Activated gamma-delta T cell treated with anti-CD3 and anti-CD28 coated beads, Interleukin-2, amount 50 U/mL, for 16 hours (primary cell): ENCODE results near the gene SIPA1L3.

Experiments
- DNase-seq: peaks from one replicate; pipeline ENCODE4 v3.0.0-alpha.2; 2020; ENCODE audit warnings: low read depth

SIPA1L3 gene

GRCh38 chr19:38193445-38193844, 286.4 kb downstream of the SIPA1L3 start:
- no peak for DNase-seq

DNA sequence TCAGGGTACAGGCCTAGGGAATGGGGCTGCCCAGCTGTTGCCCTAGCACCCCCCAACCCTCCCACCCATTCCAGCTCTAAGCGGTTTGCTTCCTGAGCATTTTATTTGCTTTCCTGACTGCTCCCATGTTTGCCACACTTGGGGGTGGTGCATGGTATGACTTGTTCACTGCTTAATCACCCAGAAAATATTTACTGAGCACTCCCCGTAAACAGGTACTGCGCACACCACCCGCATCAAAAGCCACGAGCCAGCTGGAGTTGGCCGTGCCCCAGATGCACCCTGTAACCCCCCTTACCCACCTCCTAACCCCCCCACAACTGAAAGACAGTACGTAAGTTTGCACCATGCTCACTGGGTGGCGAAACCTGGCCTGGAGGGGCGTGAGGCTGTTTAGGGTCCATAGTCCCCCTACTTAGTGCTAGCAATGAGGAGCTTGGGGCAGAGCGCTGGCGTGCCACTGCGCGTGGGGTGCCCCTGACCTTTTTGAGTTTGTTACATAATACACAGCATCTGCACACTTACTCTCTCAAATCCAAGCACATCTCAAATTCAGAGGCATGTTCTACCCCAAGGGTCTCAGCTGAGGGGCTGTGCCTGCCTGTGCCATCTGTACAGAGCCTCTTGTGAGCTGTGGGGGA, 287.2 kb downstream of the SIPA1L3 start:
- DNase-seq, result no peak

- no peak for DNase-seq
Observed at GRCh38 chr19:38195237-38195636, 288.2 kb downstream of the SIPA1L3 start.

DNA sequence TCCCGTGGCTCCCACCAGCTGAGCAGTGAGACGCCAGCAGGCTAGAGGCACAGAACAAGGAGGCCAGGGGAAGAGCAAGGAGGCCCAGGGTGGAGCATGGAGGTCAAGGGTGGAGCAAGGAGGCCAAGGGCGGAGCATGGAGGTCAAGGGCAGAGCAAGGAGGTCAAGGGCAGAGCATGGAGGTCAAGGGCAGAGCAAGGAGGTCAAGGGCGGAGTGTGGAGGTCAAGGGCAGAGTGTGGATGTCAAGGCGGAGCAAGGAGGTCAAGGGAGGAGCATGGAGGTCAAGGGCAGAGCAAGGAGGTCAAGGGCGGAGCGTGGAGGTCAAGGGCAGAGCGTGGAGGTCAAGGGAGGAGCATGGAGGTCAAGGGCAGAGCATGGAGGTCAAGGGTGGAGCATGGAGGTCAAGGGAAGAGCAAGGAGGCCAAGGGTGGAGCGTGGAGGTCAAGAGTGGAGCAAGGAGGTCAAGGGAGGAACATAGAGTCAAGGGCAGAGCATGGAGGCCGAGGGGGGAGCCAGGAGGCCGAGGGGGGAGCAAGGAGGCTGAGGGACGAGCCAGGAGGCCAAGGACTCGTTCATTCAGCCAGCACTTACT, 289.3 kb downstream of the SIPA1L3 start:
- no peak for DNase-seq

DNA sequence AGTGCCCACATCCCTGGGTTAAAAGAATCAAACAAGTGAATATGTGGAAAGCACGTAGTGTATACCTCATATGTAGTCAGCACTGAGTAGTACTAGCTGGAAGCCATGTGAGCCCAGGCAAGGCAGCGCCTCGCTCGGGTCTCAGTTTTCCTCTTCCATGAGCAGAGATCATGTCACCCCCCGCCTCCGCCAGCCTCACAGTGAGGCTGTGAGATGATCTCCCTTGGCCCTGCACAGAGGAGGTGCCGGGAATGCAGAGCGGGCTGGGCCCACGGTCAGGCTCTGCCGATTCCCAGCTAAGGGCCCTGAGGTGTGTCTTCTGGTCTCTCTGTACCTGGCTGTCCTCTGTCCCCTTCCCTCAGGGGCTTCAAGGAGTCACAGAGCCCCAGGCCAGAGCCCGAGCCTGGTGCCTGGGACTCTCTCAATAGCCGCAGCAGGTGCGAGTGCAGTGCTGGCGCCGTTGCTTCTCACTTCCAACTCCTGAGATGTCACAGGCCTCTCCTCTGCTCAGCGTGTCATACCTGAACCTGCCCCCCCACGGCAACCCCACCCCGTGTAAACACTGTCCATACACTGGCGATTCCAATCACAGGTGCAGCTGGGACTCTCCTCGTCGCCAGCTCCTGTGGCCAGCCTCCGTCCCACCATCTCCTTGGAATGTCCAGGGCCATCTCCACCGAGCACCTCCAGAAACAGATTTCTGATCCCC, 290.1 kb downstream of the SIPA1L3 start:
- DNase-seq, result no peak

DNA sequence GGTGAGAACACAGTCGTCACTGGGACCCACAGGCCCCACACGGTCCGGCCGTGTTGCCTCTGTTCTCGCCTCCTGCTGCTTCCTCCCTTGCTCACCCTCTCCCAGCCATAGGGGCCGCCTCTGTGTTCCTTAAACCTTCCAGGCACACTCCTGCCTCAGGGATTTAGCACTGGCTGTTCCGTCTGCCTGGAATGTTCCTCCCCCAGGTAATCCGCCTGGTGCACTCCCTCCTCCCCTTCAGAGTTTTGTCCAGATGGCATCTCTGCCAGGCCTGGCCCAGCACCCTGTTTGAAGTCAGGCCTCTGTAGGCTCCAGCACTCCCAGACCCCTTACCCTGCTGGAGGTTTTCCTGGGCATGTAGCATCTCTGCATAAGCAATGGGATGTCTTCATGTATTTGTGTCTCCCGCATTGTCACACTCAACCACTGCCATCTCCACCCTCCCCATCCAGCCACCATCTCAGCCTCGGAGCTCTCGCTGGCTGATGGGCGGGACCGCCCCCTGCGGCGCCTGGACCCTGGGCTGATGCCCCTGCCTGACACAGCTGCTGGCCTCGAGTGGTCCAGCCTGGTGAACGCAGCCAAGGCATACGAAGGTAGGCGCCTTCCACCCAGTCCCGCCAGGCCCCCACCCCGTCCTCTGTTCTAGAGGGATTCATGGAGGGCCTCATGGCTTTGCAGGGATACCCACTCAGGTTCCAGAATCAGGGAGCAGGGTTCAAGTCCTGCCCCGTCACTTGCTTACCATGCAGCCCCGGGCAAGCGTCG, 291.1 kb downstream of the SIPA1L3 start:
- DNase-seq, result no peak

DNA sequence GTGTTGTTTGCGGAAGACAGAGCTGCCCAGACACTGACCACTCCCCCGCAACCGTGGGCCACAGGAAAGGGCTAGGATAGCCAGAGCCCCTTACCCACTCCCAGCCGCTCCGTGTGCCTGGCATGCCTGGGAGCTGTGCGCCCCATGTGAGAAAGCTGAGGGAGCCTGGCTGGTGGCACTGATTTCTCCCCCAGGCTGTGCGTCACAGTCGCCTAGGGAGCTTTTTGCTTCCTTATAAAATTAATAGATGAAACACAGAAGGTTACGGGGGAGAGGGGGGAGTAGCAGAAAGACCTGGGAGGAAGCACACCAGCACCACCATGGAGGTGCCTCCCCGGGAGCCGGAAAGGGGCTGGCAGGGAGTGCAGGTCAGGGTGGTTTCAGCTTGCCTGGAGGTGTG, 292.3 kb downstream of the SIPA1L3 start:
- DNase-seq, result no peak

GRCh38 chr19:38201731-38202130, 294.7 kb downstream of the SIPA1L3 start:
- no peak for DNase-seq

- no peak for DNase-seq
Observed at GRCh38 chr19:38202504-38202903, 295.5 kb downstream of the SIPA1L3 start.

DNA sequence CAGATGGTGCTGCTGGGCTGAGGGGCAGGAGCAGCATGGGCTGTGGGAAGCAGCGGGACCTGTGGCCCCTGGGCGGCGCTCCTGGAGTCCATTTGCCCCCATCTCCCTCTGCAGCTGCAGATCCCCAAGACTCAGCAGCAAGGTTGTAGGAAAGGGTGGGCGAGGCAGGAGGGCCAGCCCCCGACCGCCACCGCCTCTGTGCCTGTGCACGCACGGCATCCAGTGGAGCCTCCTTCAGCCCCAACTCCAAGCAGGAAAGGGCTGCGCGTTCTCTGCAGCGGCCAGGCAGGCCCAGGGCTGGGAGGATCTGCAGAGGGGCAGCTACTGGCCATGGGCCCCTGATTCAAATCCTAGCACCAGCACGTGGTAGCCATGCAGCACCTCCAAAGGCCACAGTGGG, 296.2 kb downstream of the SIPA1L3 start:
- DNase-seq, result no peak

GRCh38 chr19:38204096-38204495, 297.1 kb downstream of the SIPA1L3 start:
- no peak for DNase-seq

- DNase-seq, result no peak
Observed at GRCh38 chr19:38204728-38205127, 297.7 kb downstream of the SIPA1L3 start.

DNA sequence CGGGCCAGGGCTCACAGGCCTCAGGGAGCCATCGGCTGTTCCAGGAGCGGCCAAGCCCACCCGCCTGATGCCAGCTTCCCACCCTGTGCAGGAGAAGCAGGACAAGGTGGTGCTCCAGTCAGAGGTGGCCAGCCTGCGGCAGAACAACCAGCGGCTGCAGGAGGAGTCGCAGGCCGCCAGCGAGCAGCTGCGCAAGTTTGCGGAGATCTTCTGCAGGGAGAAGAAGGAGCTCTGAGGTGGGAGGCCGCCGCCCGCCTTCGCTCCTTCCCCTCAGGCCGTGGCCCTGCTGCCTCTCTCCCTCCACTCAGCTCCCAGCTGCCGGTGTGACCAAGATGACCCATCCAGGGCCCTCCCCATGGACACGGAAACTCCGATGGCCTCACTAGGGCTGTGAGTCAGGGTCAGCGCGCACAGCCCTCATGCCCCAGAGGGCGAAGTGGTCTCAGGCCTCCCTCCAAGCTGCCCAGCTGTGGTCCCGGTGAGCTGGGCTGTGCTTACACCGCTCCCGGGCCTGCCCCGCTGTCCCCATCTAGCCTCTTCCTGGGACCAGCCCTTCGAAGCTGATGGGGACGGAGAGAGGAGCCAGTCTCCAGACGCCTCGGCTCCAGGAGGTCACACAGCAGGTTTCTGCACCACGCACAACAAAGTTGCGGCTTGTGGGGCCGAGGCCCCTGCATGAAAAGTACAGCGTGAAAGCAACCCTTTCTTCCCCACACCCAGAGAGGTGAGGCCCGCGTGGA, 299.2 kb downstream of the SIPA1L3 start:
- no peak for DNase-seq

GRCh38 chr19:38206928-38207327, 299.9 kb downstream of the SIPA1L3 start:
- no peak for DNase-seq

- DNase-seq, result no peak
Observed at GRCh38 chr19:38207543-38207942, 300.5 kb downstream of the SIPA1L3 start.

- no peak for DNase-seq
Observed at GRCh38 chr19:38208571-38208970, 301.6 kb downstream of the SIPA1L3 start.

DNA sequence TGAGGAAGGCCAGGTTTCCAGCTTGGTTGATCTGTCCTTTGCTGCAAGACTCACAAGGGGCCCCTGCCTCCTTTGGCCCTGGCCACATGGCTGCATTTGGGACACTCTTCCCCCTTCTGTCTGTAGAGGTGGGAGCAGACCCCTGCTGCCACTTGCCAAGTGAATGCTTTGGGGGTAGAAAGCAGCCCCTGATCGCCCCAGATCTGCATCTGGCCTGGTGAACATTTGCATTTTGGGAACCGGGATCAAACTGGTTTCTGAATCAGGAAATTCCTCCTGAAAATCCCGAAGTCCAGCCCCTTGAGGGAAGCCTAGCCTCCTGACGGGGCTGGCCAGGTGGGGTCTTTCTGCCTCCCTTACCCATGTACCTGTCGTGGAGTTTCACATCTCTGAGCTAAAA, 302.1 kb downstream of the SIPA1L3 start:
- no peak for DNase-seq

GRCh38 chr19:38209671-38210457, 302.9 kb downstream of the SIPA1L3 start:
- DNase-seq, result no peak

DNA sequence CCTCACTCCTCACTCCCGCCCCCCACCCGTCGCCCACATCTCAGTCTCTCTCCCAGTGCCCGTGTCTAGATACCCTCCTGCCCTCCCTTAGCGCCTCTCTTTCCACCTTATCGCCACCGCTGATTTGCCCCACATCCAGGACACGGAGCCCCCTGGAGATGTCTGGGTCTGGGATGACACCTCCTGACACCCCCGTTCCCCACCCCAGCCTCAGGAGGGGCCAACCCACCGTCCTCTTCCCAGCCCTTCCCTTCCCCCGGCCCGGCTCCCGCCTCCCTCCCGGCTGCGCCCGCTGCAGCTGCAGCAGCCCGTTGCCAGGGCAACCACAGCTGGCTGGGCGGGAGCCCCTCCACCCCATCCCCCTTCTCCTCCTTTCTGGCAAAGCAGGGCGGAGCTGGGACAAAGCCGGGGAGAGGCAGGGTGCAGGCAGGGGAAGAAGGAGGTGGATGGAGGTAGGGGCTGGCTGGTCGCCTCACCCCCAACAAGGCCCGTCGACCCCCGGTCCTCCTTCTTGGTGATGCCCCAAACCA, 303.5 kb downstream of the SIPA1L3 start:
- no peak for DNase-seq

- DNase-seq, result no peak
Observed at GRCh38 chr19:38211151-38211591, 304.2 kb downstream of the SIPA1L3 start.

DNA sequence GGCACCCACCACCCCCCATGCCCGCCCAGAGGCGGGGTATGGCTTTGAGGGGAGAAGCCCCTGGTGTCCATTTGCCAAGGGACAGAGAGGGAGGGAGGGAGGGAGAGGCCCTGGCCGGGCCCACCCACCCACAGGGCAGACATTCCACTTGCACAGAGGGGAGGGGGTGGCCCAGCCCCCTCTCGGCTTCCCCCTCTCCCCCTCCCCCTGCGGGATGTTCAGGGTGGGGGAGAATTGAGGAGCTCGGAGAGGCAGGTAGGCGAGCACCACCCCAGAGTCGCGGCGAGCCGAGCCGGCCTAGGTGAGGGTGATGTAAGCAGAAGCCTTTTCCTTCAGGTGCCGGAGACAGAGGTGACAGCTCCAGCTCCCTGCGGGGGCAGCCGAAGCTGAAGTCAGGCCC, 304.8 kb downstream of the SIPA1L3 start:
- DNase-seq, result no peak
